HepG2 (cell line): ENCODE results near the gene CCDC154. TPM values are rescaled to one million over a fixed set of nuclear protein-coding genes. Genes with fewer than 3 reads are reported as not detected.

Experiments used
- ARHGAP35 ChIP-seq: sonication (generic); formaldehyde crosslinking; IDR thresholded peaks from 2 replicates; pipeline ENCODE4 v1.9.0; 2022; ENCODE audit warnings: mild to moderate bottlenecking, inconsistent platforms, moderate library complexity, missing genetic modification reagents, borderline replicate concordance
- BCL6 ChIP-seq: IDR thresholded peaks from 2 replicates; pipeline ENCODE4 v1.6.1; 2016; ENCODE audit warnings: missing genetic modification reagents, missing compliant biosample characterization
- CAMTA2 ChIP-seq: sonication (generic); formaldehyde crosslinking; IDR thresholded peaks from 2 replicates; pipeline ENCODE4 v1.4.0; 2020; ENCODE audit warnings: mild to moderate bottlenecking, missing genetic modification reagents, borderline replicate concordance
- ELF3 ChIP-seq: IDR thresholded peaks from 2 replicates; pipeline ENCODE4 v1.6.1; 2016; ENCODE audit warnings: missing genetic modification reagents, missing compliant biosample characterization
- GPBP1L1 ChIP-seq: sonication (generic); formaldehyde crosslinking; IDR thresholded peaks from 2 replicates; pipeline ENCODE4 v1.5.0; 2020; ENCODE audit warnings: mild to moderate bottlenecking, missing genetic modification reagents
- HNRNPLL ChIP-seq: fragments of 200-400 bp; formaldehyde crosslinking; IDR thresholded peaks from 2 replicates; pipeline ENCODE4 v1.6.1; 2017; ENCODE audit warnings: mild to moderate bottlenecking, low read depth, low read length; ENCODE audit not compliant: poor library complexity, severe bottlenecking
- KAT7 ChIP-seq: IDR thresholded peaks from 2 replicates; pipeline ENCODE4 v1.6.1; 2018; ENCODE audit warnings: borderline replicate concordance, missing compliant biosample characterization
- KDM6A ChIP-seq: IDR thresholded peaks from 2 replicates; pipeline ENCODE4 v1.6.1; 2016; ENCODE audit warnings: low read depth
- MLXIP ChIP-seq: sonication (generic); formaldehyde crosslinking; IDR thresholded peaks from 2 replicates; pipeline ENCODE4 v1.9.0; 2021; ENCODE audit warnings: missing genetic modification reagents, borderline replicate concordance
- NFE2L1 ChIP-seq: sonication (generic); formaldehyde crosslinking; IDR thresholded peaks from 2 replicates; pipeline ENCODE4 v1.4.0; 2020; ENCODE audit warnings: missing genetic modification reagents, mild to moderate bottlenecking, borderline replicate concordance
- NFYC ChIP-seq: IDR thresholded peaks from 2 replicates; pipeline ENCODE4 v1.6.1; 2016; ENCODE audit warnings: missing genetic modification reagents, missing compliant biosample characterization
- RAD51 ChIP-seq: fragments of 450-650 bp; IDR thresholded peaks from 2 replicates; pipeline ENCODE4 v1.6.1; 2016; ENCODE audit warnings: borderline replicate concordance
- REL ChIP-seq: sonication (generic); formaldehyde crosslinking; conservative IDR thresholded peaks from 2 replicates; pipeline ENCODE4 v1.8.0; 2022; ENCODE audit warnings: mild to moderate bottlenecking, missing genetic modification reagents, moderate library complexity
- SOX6 ChIP-seq, 2 experiments: fragments of 450-650 bp in 1 of 2; sonication (generic) in 1 of 2; formaldehyde crosslinking in 1 of 2; IDR thresholded peaks; 2 replicates each; pipeline versions ENCODE4 v1.4.0 to v1.6.1; 2017 to 2020; ENCODE audit warnings: antibody characterized with exemption in 1 of 2, mild to moderate bottlenecking in 1 of 2, missing genetic modification reagents in 1 of 2
- THAP7 ChIP-seq: sonication (generic); formaldehyde crosslinking; IDR thresholded peaks from 2 replicates; pipeline ENCODE4 v1.8.1; 2023; ENCODE audit warnings: mild to moderate bottlenecking, missing genetic modification reagents
- ZKSCAN8 ChIP-seq: IDR thresholded peaks from 2 replicates; pipeline ENCODE4 v1.6.1; 2016; ENCODE audit warnings: borderline replicate concordance, missing genetic modification reagents, missing compliant biosample characterization
- ZNF274 ChIP-seq: sonication (generic); formaldehyde crosslinking; IDR thresholded peaks from 2 replicates; pipeline ENCODE4 v1.5.1; 2020; ENCODE audit warnings: mild to moderate bottlenecking, missing genetic modification reagents
- ZNF512 ChIP-seq: sonication (generic); formaldehyde crosslinking; IDR thresholded peaks from 2 replicates; pipeline ENCODE4 v1.4.0; 2020; ENCODE audit warnings: mild to moderate bottlenecking, missing genetic modification reagents
- polyA plus RNA-seq, 8 experiments: library from polyadenylated mRNA; depleted of rRNA in 3 of 8; stranded (reverse) in 7 of 8; unstranded in 1 of 8; fragments of >200 nt; fragmentation: Illumina TruSeq in 4 of 8; extraction: Trizol in 4 of 8; gene quantifications; 2 replicates each; pipeline versions ENCODE4 v1.2.1 to v1.2.3, GENCODE V29; 2011 to 2016; ENCODE audit warnings: low read depth in 4 of 8, missing spikeins in 1 of 8, mixed read lengths in 1 of 8; ENCODE audit not compliant: insufficient read depth in 1 of 8
- total RNA-seq, 5 experiments: library from RNA; depleted of rRNA; stranded (reverse); fragments of >200 nt; fragmentation: Illumina TruSeq; extraction: Trizol; gene quantifications; 2 replicates each; pipeline ENCODE4 v1.2.3, GENCODE V29; 2016; ENCODE audit warnings: low read depth in 1 of 5

Gene CCDC154
- total and polyA plus RNA-seq, 2 of the 13 experiments (the other 11 are each of a cell fraction or from before 2014, with no cell fraction given): 0.92 to 1.5 TPM

- TF ChIP-seq GPBP1L1 (CRISPR knock-in tag) (no peak), MLXIP (CRISPR knock-in tag) (no peak), ARHGAP35 (CRISPR knock-in tag) (no peak), SOX6 (IDR thresholded peaks at IDR 0.05) (no peak), SOX6 (CRISPR knock-in tag; IDR thresholded peaks at IDR 0.05) (no peak), NFYC (CRISPR knock-in tag) (no peak), HNRNPLL (peak; percentile 4), ELF3 (CRISPR knock-in tag) (no peak), ZNF274 (CRISPR knock-in tag) (no peak), KDM6A (no peak), NFE2L1 (CRISPR knock-in tag) (0 out of 2 replicates have a peak, but pooled peaks have one; percentile 61), ZNF512 (CRISPR knock-in tag) (0 out of 2 replicates have a peak, but pooled peaks have one; percentile 60), RAD51 (no peak), BCL6 (CRISPR knock-in tag) (no peak), REL (CRISPR knock-in tag) (no peak), KAT7 (CRISPR knock-in tag) (no peak), CAMTA2 (CRISPR knock-in tag) (no peak; the same call in 1 of the 2 replicates), ZKSCAN8 (CRISPR knock-in tag) (no peak), THAP7 (CRISPR knock-in tag) (no peak)
Measured at GRCh38 chr16:1420111-1420539, 24.2 kb downstream of the CCDC154 start (continued).
